ENCODE measurements around the gene PMAIP1. TPM values are rescaled to one million over a fixed set of nuclear protein-coding genes. Genes with fewer than 3 reads are reported as not detected.

Gene PMAIP1
- total and polyA plus RNA-seq, 9 of the 15 experiments (the other 6 are each of a cell fraction or from before 2014, with no cell fraction given): 8.0 to 22.9 (median 14.9) TPM

GRCh38 chr18:59904011-59904601, 4.3 kb downstream of the PMAIP1 start (continued):
- no peak for TF ChIP-seq E4F1 (CRISPR knock-in tag; IDR thresholded peaks at IDR 0.05; ENCODE audit: borderline replicate concordance)
- no peak for TF ChIP-seq MLX (CRISPR knock-in tag; conservative IDR thresholded peaks at IDR 0.05)
- TF ChIP-seq ERF (CRISPR knock-in tag; IDR thresholded peaks at IDR 0.05): no peak
- no peak for TF ChIP-seq CUX1 (CRISPR knock-in tag; IDR thresholded peaks at IDR 0.05)
- no peak for TF ChIP-seq FOXJ2 (tag; IDR thresholded peaks at IDR 0.05)
- no peak for TF ChIP-seq ZNF445 (CRISPR knock-in tag; IDR thresholded peaks at IDR 0.05; ENCODE audit: low read depth)
- no peak for TF ChIP-seq SMARCA4 (IDR thresholded peaks at IDR 0.05)
